Endothelial cell of umbilical vein (primary cell): ENCODE measurements around the gene MALRD1.

Source experiments
- CTCF ChIP-seq, 2 donors: IDR thresholded peaks; 1 replicate in 1 of 2; 2 replicates in 1 of 2; pipeline ENCODE4 v1.5.1; 2011; ENCODE audit warnings: low read length in 2 of 2, mild to moderate bottlenecking in 2 of 2, moderate library complexity in 2 of 2, control low read depth in 1 of 2, inconsistent platforms in 1 of 2, low read depth in 1 of 2; ENCODE audit not compliant: insufficient read depth in 1 of 2; ENCODE audit errors: extremely low read depth in 1 of 2
- EZH2 ChIP-seq: IDR thresholded peaks from 2 replicates; pipeline ENCODE4 v1.6.1; 2012; ENCODE audit warnings: borderline replicate concordance, low read depth, mild to moderate bottlenecking, moderate library complexity, low read length, inconsistent platforms; ENCODE audit not compliant: severe bottlenecking
- FOS ChIP-seq: IDR thresholded peaks from 2 replicates; pipeline ENCODE4 v1.6.1; 2011; ENCODE audit warnings: mild to moderate bottlenecking, low read length, moderate library complexity, borderline replicate concordance; ENCODE audit not compliant: insufficient read depth
- MAX ChIP-seq: IDR thresholded peaks from 2 replicates; pipeline ENCODE4 v1.6.1; 2011; ENCODE audit not compliant: insufficient read depth, insufficient read length
- MYC ChIP-seq: IDR thresholded peaks from one replicate; pipeline ENCODE4 v1.6.1; 2011; ENCODE audit warnings: mild to moderate bottlenecking, low read depth, low read length
- POLR2A ChIP-seq: IDR thresholded peaks from 2 replicates; pipeline ENCODE4 v1.6.1; 2012; ENCODE audit warnings: low read depth, mild to moderate bottlenecking, control low read depth, low read length
- POLR2AphosphoS5 ChIP-seq: IDR thresholded peaks from 2 replicates; pipeline ENCODE4 v1.6.1; 2012; ENCODE audit warnings: low read depth, mild to moderate bottlenecking, control low read depth, low read length, moderate library complexity; ENCODE audit not compliant: insufficient read depth

GRCh38 chr10:19385846-19386450, 337.3 kb downstream of the MALRD1 start:
- no peak for TF ChIP-seq FOS
- TF ChIP-seq CTCF (IDR thresholded peaks at IDR 0.05; ENCODE audit: extremely low read depth in 1 of 2, insufficient read depth in 1 of 2, low read depth in 1 of 2, low read length in 2 of 2) = no peak
- TF ChIP-seq POLR2AphosphoS5 = no peak
- no peak for TF ChIP-seq POLR2A
- TF ChIP-seq EZH2 = no peak
- no peak for TF ChIP-seq MYC
- TF ChIP-seq MAX = no peak
